Activated naive CD4-positive, alpha-beta T cell treated with anti-CD3 and anti-CD28 coated beads, Interleukin-2, amount 50 U/mL, for 16 hours (primary cell): ENCODE measurements around the gene ANKRD30B.
"Not testable (repeated sequence)": the region's sequence is repeated elsewhere in the genome, so short reads cannot be mapped to it uniquely, and the experiment has no call there.

Experiments
- DNase-seq: peaks from one replicate; pipeline ENCODE4 v3.0.0-alpha.2; 2020

The ANKRD30B gene

GRCh38 chr18:14747513-14748474 is at the start of gene ANKRD30B:
Gene ANKRD30B (plus strand): TSS chr18:14748172. CDS start chr18:14748420, 248 bp downstream.
- peak; percentile 11 for DNase-seq

DNA sequence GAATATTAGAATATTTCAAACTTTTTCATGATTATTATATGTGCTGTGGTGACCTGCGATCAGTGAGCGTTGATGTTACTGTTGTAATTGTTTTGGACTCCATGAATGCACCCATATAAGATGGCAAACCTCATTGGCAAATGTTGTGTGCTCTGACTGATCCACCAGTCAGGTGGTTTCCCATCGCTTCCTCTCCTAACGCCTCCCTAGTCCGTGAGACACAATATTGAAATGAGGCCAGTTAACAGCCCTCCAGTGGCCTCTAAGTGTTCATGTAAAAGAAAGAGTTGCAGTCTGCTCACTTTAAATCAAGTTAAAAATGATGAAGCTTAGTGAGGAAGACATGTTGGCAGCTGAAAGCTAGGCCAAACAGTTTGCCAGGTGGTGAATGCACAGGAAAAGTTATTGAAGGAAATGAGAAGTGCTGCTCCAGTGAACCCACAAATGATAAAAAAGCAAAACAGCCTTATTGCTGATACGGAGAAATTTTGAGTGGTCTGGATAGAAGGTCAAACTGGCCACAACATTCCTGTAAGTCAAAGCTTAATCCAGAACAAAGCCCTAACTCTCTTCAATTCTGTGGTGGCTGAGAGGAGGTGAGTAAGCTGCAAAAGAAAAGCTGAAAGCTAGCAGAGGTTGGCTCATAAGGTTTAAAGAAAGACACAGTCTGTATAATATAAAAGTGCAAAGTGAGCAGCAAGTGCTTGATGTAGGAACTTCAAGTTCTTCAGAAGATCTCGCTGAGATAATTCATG is 46.5 kb upstream of the ANKRD30B start:
- not testable (repeated sequence) for DNase-seq

GRCh38 chr18:14709761-14710160 is 38.2 kb upstream of the ANKRD30B start:
- DNase-seq = not testable (repeated sequence)

- not testable (repeated sequence) for DNase-seq
Measured at GRCh38 chr18:14721569-14721968, 26.4 kb upstream of the ANKRD30B start.

GRCh38 chr18:14739056-14739455 is 8.9 kb upstream of the ANKRD30B start:
- DNase-seq = not testable (repeated sequence)

DNA sequence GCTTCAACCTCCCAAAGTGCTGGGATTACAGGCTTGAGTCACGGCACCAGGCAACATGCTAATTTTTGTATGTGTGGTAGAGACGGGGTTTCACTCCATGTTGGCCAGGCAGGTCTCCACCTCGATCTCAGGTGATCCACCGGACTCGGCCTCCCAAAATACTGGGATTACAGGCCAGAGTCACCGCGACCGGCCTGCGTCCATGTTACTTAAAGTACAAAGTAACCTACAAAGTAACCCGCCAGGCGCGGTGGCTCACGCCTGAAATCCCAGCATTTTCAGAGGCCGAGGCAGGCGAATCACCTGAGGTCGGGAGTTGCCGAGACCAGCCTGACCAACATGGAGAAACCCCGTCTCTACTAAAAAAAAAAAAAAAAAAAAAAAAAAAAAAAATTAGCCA is 1.1 kb upstream of the ANKRD30B start:
- no peak for DNase-seq

DNA sequence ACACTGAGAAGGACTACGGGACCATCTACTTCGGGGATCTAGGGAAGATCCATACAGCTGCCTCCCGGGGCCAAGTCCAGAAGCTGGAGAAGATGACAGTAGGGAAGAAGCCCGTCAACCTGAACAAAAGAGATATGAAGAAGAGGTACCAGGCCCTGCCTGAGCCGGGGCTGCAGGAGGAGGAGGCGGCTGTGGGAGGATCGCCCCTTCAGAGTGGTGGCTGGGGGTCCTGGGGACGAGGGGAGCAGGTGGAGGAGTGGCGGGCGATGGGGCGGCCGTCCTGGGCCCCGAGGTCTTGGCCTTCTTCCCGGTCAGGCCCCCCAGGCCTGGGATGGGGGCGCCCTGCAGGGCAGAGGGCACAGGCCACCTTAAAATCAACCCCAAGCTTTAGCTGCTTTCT is 524 bp downstream of the ANKRD30B start:
- no peak for DNase-seq

GRCh38 chr18:14763566-14763965 is 15.6 kb downstream of the ANKRD30B start:
- DNase-seq = not testable (repeated sequence)

- DNase-seq = no peak
Measured at GRCh38 chr18:14767474-14767873, 19.5 kb downstream of the ANKRD30B start.

DNA sequence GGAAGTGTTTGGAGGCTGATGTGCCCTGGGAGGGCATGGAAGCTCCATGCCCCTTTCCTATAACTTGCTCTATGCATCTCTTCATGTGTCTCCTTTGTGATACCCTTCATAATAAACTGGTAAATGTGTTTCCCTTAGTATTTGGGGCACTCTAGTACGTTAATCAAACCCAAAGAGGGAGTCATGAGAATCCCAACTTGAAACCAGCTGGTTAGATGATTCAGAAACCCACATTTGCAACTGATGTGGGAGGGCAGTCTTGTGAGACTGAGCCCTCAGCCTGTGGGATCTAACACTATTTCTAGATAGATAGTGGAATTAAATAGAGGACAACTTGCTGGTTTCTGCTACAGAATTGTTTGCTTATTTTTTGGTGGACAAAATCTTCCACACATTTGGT is 20.3 kb downstream of the ANKRD30B start:
- DNase-seq = no peak

DNA sequence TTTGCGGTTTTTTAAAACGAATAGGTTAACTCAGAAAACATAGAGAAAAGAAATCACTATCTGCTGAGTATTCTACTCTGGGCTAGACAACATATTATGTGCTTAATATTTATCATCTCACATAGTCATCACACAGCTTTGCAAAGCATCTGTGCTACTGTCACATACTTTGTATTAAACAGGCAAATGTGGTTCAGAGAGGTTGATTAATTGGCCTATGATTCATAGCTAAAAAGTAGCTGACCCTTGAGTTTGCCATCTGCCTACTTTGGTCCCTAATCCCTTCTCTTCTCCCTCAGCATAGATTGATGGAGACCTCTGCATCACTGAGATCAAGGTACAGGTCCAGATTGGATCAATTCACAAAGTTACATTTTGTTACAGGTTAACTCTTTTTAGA is 21.4 kb downstream of the ANKRD30B start:
- DNase-seq = no peak

DNA sequence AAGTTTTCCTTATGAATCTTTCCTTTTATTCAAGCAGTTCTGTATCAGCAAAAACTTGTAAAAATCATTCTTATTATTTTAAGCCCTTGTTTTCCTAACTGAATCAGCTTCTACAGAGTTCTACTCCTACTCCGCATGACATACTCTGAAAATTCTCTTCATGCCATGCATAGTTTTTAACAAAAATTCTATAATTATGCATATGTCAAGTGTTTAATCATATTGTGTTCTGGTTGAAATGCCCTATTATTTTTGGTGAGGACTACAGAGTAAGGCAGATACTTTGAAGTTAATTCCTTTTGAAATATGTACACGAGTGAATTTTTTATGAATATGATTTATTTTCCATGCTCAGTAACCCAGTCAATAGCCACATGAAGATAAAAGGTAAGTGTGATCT is 28.8 kb downstream of the ANKRD30B start:
- no peak for DNase-seq

- DNase-seq = no peak
Measured at GRCh38 chr18:14781671-14782070, 33.7 kb downstream of the ANKRD30B start.

DNA sequence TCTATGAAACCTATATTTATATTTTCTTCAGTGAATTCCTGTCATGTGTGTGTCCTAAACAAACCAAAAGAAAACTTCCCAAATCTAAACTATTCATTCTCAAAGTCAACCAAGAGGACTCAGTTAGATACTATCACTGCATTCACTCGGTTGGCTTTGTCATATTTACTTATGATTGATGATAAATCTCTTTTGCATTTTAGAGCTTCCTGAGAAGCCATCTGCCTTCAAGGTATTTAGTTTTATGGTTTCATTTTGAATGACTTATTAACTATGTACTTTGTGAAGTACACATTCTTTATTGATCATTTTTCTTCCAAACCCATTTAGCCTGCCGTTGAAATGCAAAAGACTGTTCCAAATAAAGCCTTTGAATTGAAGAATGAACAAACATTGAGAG is 36.2 kb downstream of the ANKRD30B start:
- DNase-seq = no peak

DNA sequence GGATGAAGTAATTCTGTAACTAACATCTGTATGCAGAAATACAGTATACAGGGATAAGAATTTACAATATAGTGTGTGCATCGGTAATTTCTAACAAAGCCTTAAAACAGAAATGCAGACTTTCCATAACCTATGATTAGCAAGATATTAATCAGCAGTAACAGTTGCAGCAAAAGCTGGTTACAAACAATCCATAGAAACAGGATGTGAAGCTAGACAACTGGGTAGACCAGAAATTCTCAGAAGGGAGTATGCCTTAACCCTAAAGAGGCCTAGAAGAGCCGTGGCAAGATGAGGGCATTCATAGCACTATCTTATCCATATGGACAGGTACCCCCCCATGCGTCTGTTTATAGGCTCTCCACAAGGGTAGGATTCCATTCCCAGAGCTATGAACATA is 48.9 kb downstream of the ANKRD30B start:
- not testable (repeated sequence) for DNase-seq

DNA sequence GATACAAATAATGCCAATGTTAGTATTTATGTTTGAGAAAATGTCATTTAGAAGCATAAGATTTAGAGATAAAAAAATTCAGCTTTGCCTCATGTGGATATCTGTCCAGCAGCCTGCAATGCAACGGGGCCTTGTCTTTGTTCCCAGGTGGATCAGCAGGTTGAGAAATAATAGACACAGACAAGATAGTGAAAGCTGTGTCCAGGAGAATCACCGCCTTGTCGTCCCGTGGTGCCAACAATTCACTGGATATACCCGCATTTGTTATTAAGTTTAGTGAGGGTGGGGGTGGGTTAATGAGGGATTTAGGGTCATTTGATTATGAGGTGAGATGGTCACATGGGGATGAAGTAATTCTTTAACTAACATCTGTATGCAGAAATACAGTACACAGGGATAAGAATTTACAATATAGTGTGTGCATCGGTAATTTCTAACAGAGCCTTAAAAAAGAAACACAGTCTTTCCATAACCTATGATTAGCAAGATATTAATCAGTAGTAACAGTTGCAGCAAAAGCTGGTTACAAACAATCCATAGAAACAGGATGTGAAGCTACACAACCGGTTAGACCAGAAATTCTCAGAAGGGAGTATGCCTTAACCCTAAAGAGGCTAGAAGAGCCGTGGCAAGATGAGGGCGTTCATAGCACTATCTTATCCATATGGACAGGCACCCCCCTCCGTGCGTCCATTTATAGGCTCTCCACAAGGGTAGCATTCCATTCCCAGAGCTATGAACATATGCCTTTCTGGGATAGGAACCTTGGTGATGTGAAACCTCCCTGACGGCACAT is 50.2 kb downstream of the ANKRD30B start:
- DNase-seq = not testable (repeated sequence)

DNA sequence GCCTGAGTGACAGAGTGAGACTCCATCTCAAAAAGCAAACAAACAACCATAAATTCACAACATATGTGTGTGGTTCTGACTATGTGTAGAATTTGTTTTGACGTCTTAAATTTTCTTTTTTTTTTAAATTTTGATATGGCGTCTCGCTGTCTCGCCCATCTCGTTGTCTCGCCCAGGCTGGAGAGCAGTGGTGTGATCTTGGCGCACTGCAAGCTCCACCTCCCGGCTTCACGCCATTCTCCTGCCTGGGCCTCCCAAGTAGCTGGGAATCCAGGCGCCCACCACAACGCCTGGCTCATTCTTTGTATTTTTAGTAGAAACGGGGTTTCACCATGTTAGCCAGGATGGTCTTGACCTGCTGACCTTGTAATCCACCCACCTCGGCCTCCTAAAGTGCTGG is 63.1 kb downstream of the ANKRD30B start:
- not testable (repeated sequence) for DNase-seq

GRCh38 chr18:14826972-14827632 is 79.1 kb downstream of the ANKRD30B start:
- DNase-seq = not testable (repeated sequence)

- DNase-seq = not testable (repeated sequence)
Measured at GRCh38 chr18:14841607-14842006, 93.6 kb downstream of the ANKRD30B start.

DNA sequence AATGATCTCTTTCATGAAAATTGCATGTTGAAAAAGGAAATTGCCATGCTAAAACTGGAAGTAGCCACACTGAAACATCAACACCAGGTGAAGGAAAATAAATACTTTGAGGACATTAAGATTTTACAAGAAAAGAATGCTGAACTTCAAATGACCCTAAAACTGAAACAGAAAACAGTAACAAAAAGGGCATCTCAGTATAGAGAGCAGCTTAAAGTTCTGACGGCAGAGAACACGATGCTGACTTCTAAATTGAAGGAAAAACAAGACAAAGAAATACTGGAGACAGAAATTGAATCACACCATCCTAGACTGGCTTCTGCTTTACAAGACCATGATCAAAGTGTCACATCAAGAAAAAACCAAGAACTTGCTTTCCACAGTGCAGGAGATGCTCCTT is 103.6 kb downstream of the ANKRD30B start:
- DNase-seq = not testable (repeated sequence)

DNA sequence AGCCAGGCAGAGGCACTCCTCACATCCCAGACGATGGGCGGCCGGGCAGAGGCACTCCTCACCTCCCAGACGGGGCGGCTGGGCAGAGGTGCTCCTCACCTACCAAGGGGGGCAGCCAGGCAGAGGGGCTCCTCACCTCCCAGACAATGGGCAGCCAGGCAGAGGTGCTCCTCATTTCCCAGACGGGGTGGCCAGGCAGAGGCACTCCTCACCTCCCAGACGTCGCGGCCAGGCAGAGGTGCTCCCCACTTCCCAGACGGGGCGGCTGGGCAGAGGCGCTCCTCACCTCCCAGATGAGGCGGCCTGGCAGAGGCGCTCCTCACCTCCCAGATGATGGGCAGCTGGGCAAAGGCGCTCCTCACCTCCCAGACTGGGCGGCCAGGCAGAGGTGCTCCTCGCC is 107.7 kb downstream of the ANKRD30B start:
- not testable (repeated sequence) for DNase-seq

DNA sequence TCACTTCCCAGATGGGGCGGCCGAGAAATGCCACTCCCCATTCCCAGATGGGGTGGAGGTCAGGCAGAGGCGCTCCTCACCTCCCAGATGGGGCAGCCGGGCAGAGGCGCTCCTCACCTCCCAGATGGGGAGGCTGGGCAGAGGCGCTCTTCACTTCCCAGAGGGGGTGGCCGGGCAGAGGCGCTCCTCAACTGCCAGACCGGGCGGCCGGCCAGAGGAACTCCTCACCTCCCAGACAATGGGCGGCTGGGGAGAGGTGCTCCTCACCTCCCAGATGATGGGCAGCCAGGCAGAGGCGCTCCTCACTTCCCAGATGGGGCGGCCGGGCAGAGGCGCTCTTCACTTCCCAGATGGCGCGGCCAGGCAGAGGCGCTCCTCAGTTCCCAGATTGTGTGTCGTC is 108.3 kb downstream of the ANKRD30B start:
- DNase-seq = not testable (repeated sequence)
